Measurements from ENCODE around the gene A4GALT.

DNA sequence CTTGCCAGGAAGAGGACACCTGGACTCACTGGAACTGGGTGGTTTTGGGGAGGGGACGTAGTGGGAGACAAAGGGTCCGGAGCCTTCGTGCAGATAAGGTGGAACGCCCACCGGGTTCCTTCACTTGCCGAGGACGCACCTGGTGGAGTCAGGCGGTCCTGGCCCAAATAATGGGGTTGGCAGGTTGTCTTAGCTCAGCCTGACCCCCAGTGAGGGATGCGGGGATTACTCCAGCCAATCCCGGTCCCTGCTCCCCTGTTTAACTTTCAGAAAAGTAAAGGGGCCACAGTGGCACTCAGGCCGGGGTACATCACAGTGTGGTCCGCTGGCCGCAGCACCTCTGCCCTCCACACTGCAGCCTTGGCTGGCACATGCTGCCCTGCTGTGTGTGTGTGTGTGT, 18.0 kb downstream of the A4GALT start:
- TF ChIP-seq EZH2 (IDR thresholded peaks at IDR 0.05; ENCODE audit: borderline replicate concordance): no peak
- TF ChIP-seq, protein P1, sequence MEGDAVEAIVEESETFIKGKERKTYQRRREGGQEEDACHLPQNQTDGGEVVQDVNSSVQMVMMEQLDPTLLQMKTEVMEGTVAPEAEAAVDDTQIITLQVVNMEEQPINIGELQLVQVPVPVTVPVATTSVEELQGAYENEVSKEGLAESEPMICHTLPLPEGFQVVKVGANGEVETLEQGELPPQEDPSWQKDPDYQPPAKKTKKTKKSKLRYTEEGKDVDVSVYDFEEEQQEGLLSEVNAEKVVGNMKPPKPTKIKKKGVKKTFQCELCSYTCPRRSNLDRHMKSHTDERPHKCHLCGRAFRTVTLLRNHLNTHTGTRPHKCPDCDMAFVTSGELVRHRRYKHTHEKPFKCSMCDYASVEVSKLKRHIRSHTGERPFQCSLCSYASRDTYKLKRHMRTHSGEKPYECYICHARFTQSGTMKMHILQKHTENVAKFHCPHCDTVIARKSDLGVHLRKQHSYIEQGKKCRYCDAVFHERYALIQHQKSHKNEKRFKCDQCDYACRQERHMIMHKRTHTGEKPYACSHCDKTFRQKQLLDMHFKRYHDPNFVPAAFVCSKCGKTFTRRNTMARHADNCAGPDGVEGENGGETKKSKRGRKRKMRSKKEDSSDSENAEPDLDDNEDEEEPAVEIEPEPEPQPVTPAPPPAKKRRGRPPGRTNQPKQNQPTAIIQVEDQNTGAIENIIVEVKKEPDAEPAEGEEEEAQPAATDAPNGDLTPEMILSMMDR (IDR thresholded peaks at IDR 0.05; ENCODE audit: poor library complexity): no peak

All from hepatocyte (in vitro differentiated cells).